ENCODE measurements around the gene CDC6.

Gene CDC6

DNA sequence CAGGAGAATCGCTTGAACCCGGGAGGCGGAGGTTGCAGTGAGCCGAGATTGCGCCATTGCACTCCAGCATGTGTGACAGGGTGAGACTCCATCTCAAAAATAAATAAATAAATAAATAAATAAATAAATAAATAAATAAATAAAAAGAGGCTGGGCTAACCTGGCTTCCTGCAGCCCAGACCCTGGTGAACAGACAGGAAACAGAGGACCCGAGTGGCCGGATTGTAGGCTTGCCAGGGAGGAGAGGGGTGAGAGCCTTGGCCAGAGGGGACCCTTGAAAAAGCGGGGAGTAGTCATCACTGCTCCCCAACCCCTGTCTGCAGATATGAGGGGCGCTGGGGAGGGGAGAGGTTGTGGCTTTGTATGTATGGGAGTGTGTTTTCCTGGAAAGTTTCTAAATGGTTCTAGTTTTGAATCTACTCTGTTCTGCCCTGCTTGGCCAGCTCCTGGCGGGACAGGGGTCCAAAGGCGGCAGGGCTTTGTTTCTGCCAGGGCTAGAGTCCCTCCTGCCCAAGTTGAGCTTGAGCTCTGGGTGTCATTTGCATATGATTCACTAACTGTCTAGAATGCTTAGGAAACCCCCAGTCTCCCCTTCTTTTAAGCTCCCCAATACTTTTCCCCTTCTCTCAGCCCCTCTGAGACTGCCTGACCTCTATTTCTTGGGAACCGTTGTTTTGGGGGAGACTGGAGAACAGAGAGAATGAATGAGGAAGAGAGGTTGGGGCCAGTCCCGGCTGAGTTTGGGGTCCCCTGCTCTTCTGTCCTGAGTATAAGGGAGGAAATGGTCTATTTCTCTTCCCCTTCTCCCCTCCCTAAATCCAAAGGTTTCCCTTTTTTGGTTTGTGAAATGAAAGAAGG lies 37.7 kb downstream of the CDC6 start:
- DNase-seq, result peak; percentile 36

DNA sequence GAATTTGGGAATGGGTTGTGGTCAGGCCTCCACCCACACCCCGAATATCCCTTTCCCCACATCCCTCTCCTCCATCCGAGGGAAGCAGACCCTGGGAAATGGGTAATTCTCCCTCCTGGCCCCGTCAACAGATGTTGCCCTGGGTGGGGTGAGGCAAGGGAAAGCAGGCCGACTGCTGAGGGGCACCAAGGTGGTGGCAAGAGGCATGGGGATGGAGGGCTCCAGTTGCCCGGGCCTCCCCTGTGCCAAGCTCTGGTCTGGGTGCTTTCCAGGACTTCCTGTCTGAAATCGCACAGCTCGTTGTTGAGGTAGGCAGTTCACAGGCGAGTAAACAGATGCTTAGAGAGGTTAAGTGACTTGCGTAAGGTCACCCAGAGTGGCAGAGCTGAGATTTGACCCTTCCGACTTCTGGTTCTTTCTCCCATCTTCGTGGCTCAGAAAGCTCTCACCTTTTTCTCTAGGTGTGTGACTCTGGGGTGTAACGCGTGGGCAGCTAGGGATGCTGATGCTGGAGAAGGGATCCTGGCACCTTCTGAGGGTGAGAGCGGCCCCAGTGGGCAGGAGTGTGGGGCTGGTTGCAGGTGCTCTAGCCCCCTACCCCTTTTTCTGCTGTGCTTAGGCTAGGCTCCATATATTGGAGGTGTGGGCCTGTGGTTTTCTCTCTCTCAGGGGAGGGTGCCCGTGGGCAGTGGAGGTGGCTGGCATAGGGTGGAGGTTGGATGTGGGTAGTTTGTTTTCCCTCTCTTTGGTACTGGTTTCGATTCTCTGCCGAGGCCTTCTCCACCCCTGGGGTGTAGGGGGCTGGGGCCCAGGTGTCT lies 38.5 kb downstream of the CDC6 start:
- peak; percentile 37 for DNase-seq

DNA sequence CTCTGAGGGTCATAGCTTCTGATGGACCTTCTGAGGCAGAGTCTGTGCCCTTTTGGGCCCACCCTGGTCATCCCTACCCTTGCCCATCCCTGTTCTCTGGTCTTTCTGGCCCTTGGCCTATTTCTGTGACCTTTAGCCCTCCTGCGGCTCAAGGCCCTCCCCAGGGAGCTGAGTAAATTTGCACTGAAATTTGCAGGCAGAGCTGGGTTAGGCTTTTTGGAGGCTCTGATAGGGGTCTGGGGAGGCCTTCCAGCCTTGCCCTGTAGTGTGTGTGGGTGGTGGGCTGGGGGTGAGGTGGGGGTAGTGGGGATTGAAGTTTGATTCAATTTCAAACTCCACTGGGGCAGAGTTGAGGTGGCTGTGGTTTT lies 39.1 kb downstream of the CDC6 start:
- no peak for DNase-seq

DNA sequence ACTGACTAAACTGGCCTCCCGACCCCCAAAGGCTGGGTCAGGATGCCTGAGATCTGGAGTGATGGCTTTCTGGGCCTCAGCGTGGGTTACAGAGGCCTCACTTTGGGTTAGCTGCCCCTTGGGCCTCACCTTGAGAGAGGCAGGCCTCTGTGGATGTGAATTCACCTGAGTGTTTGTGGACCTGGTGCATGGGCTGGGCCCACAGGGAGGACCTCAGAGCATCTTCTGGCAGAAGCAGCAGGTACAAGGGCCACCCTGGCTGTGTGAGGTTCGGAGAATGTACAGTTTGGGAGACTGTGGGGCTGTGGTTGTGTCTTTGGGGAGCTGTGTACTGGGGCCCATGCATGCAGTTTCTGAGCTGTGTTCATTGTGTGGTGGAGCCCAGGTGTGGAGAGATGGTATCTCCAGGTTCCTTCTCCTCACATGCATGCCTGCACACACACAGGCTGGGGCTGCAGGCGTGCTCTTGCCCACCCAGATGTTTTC lies 39.6 kb downstream of the CDC6 start:
- no peak for DNase-seq

DNA sequence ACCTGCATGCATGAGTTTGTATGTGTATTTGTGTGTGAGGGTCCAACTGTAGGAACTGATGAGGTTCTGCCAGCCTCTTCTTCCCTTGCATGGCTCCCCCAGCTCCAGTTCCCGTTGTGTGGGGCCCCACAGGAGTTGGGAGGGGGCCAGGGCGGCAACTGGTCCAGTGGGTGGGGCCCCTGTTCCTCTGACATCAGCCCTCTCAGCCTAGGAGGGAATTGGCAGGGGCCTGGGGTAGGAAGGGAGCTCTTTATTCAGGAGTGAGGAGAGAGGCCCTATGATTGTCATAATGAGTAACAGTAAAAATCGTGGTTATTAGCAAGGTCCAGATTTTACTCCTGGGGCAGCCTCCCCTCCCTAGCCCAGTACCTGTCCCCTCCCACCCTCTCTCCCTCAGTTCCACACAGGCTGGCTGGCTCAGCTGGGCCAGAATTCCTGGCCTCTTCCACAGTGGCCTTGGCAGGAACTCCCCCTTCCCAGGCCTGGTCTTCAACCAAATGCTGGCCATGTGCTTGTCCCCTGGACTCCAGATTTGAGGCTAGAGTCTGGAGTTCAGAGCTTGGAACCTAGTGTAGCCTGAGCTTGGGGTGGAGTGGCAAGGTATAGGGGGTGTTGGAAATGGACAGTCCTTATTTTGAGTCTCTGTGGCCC lies 40.2 kb downstream of the CDC6 start:
- DNase-seq, result peak; percentile 73

DNA sequence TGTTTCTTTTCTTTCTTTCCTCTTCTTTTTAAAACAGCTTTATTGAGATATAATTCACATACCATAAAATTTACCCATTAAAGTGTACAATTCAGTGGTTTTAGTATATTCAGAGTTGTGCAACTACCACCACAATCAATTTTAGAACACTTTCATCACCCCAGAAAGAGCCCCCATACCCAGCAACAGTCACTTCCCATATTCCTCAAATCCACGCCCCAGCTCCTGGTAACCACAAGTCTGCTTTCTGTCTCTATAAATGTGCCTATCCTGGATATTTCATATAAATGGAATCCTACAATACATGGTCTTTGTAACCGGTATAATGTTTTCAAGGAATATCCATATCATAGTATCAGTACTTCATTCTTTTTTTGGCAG lies 40.7 kb downstream of the CDC6 start:
- DNase-seq, result no peak

DNA sequence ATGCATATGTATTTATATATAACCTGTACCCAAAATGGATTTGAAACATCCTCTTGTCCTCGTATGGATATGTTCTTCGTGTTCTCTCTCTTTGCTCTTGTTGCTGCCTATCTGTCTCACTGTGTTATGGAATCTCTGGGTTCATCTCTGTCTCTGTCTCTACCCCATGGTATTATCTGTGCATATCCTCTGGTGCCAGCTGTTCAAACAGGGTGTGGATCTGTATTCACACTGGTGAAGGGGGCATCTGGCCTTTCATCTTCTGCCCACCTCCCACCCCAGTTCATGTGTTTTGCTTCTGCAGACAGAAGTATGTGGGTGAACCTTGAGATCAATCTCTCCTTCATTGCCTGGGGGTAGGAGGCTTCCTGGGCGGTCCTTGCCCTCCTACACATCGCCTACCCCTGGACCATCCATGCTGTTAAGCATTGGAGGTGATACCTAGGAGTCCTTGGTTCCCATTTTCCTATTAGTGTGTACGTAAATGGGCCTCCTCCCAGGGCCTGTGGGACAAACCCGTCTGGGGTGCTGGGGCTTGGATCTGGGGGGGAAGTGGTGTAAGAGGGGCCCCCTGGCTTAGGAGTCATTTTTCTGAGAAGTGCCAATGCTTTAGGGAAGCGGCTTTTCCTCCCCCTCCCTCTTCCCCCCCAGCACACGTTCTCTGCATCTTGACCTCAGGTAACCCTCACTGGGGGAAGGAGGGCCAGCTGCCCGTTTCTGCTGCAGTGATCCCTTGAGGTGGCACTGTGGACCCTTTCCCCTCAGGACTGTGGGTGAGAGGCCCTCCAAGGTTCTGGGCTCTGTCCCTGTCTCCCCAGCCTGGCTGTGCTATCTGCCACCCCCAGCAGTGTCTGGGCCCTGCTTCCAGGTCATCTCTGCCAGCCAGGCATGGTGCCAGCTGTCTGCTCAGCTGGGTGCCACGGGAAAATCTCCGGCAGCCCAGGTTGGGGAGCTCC lies 42.4 kb downstream of the CDC6 start:
- DNase-seq, result no peak

DNA sequence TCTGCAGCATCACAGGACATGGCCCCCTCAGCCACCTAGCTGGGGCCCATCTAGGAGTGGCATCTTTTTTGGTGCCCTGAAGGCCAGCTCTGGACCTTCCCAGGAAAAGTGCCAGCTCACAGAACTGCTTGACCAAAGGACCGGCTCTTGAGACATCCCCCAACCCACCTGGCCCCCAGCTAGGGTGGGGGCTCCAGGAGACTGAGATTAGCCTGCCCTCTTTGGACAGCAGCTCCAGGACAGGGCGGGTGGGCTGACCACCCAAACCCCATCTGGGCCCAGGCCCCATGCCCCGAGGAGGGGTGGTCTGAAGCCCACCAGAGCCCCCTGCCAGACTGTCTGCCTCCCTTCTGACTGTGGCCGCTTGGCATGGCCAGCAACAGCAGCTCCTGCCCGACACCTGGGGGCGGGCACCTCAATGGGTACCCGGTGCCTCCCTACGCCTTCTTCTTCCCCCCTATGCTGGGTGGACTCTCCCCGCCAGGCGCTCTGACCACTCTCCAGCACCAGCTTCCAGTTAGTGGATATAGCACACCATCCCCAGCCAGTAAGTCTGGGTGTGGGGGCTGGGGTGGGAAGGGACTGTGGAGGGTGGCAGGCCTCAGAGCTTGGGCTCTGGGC lies 43.3 kb downstream of the CDC6 start:
- DNase-seq, result no peak

DNA sequence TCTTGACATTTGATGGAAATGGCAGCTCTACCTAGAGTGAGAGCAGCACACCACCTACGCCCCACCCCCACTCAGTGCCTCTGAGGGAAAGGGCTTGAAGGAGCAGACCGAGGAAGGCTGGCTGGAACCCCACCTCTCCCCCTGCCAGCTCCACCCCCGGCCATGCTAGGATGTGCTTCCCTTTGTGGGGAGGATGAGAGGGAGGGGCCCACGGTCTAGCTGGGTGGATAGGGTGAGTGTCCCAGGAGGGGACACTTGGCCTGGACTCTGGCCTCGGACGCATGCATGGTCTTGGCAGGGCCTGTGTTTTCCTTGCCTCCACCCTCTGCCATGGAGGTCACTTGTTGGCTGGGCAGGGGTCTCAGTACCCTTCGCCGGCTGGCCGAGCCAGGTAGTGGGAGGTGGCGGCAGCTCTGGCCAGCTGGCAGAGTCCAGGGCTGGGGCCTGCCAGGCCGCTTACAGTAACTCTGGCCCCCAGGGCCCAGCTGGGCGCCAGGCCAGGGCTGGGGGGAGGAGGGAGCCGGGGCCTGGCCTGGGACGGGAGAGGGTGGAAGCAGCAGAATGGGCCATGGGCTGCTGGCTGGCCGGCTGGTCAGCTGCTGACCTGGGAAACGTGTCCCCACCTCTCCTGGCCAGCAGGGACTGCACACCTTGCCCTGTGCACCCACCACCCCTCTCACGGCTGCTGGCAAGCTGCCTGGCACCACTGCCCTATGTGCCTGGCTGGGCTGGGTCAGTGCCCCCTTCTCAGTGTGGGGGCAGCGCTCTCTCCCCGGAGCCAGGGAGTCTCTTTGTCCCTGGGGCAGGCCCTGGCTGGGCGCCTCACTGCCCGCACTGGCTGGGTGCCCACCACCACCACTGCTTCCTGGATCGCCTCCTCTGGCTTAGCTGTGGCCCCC lies 44.3 kb downstream of the CDC6 start:
- peak; percentile 91 for DNase-seq

DNA sequence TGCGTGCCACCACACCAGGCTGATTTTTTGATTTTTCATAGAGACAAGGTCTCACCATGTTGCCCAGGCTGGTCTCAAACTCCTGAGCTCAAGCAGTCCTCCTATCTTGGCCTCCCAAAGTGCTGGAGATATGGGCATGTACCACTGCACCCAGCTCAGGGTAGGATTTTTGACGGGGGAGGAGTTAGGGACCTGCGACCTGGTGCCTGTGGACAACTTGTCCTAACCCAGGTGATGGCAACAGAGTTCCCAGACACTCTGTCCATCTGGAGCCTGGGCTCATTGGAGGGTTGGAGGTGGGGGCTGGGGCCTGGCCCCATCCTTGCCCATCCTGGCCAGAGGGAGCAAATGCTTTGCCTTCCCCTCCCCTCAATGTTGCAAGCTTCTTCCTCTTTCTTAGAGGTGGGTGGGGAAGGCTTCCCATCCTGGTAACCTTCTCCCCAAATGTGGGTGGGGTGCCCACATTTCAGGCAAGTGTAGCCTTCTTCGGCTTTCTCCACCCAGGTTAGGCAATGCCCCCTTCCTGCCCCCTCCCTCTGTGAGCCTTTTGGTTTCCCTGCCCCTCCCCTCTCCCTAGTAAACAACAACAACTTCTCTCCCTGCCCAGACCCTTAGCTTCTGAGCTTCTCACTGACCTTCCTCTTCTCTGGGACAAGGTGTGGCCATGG lies 46.2 kb downstream of the CDC6 start:
- no peak for DNase-seq

DNA sequence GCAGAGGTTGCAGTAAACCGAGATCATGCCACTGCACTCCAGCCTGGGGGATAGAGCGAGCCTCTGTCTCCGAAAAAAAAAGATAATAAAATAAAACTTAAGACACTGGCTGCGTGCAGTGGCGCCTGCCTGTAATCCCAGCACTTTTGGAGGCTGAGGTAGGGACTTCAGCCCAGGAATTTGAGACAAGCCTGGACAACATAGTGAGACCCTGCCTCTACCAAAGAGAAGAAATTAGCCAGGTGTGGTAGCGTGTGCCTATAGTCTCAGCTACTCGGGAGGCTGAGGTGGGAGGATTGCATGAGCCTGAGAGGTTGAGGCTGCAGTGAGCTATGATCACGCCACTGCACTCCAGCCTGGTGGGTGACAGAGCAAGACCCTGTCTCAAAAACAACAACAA lies 47.9 kb downstream of the CDC6 start:
- DNase-seq, result no peak

DNA sequence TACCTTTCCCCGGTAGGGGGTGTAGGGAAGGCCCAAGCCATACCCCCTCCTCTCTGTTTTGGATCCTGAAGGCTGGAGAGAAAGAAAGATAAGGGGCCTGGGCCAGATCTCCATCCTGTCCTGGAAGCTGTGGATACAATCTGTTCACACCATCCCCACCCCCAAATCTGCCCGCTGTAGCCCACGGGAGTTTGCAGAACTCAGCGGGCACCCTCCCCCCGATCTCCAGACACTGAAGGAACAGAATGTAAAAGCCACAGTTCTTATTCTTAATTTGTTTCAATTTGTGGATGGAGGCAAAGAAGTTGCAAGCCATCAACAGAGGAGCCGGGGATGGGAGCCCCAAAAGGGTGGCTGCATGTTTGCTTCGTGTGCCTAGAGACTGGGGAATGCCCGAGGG lies 49.7 kb downstream of the CDC6 start:
- no peak for DNase-seq

DNA sequence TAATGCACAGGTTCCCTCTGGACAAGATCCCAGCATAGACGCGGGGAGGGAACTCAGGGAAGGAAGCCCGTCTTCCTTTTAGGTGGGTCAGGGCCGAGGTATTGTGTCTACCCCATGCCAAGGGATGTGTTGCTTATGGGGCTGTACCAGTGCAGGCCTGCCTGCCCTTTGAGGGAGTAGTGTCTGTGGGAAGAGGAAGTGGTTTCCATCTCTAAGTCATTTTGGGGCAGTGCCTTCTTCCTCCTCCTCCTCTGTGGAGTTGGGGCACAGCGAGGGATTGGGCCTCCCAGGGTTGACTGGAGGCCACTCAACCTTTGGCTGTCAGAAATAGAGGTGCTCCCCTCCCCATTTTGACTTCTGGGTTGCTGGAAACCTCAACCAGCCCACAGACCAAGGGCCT lies 50.4 kb downstream of the CDC6 start:
- DNase-seq, result no peak

DNA sequence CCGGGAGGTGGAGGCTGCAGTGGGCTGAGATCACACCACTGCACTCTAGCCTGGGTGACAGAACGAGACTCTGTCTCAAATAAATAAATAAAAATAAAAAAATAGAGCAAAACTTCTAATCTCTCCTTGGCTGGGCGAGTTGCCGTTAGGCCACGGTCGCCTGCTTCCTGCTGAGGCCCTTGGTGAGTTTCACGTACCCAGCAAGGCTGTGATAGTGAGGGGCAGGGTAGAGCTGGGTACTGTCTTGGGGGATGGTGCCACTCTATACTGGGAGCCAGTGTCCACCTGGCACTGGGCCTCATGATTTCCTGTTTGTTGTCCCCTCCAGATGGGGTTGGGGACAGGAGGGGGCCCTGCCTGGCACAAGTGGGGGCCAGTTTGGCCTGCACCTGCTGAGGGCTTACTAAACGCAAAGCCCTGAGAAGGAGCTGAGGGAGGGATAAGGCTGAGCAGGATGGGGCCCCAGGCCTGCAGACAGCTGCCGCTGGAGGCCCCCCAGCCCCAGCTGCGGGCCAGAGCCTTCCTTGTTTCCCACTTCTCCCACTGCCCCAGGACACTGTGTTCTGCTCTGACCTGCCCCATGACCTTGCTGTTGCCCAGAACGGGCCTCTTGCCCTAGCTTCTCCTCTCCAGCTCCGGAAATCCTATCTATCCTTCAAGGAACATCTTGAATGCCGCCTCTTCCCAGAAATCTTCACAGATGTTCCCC lies 51.4 kb downstream of the CDC6 start:
- no peak for DNase-seq

DNA sequence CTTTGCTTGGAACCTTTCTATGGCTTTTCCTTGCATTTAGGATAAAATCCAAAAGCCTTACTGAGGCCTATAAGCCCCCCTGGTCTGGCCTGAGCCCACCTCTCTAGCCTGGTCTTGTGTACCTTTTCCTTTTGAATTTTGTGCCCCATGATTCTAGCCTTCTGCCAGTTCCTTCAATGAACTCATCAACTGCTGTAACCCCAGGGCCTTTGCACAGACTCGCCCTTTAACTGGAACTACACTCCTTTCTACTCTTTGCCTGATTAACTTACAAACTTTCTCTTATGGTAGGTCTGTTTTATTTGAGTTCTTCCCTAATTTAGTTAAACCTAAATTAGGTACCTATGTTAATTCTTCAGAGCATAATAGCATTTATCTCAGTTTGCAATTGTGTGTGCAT lies 52.6 kb downstream of the CDC6 start:
- no peak for DNase-seq

DNA sequence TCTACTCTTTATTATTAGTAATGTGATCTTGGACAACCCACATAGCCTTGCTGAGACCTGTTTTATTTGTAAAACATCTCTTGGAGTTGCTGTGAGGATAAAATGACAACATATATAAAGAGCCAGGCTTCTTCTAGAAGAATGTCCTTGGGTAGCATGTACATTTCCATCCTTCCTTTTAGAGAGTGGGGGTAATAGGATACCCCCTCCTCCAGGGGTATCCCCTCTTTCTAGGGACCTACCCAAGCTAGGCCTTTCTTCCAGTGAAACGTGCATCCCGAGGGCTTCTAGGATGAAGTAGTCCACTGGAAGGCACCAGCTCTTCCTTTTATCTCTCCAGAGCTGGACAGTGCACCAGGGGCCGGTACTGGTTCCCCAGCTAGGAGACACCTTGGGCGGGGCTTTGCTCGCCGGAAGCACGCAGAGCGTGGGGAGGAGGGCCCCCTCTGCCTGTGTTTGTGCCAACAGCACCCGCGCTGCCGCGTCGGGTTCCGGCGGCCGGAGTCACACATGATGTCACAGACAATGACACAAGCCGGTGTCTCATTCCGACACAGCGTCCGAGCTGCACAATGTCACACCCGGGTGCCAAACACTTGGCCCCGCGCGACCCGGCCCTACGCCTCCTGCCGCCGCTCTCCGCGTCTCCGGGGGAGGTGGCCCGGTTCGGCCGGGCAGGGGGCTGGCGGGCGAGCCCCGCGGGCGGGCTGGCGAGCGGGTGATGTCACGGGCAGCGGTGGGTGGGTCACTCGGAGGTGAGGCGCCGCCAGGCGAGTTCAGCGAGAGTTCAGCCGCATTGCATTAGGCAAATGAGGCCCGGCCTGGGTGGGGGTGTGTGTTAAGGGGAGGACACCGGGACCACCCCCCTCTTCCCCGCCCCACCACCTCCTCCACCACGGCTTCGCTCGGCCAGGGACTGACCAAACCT lies 53.5 kb downstream of the CDC6 start:
- peak; percentile 86 for DNase-seq

DNA sequence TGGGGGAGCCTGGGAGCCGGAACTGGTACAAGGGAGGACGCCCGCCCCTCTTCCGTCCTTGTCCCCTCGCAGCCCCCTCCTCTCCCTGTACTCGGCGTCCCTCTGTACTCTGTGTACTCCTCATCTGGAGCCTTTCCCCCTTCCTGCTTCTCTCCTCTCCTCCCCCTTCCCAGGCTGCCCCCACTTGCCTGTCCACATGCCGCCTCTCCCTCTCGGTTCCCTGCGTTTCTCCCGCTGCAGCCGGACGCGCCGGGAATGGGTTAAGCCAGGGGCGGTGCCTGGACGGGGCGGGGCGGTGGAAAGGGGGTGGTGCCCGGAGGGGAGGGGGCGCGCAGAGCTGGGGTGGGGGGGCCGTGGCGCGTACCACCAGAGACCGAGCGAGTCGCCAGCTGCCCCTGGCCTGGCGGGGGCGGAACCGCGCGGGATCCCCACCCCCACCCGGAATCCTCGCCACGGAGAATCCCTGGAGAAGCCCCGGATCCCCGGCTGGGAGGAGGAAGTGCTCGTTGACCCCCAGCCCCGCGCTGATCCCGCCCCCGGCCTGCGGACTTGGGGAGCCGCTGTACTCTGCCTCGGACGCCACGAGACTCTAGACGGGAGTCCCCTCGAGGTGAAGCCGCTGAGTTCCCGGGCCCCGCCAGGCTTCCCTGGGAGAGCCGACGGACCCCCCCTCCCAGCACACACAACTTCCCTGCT lies 54.3 kb downstream of the CDC6 start:
- peak; percentile 92 for DNase-seq
